GM21786 (cell line): ENCODE results near the gene HS6ST1.

ENCODE experiments used
- ATAC-seq: cut with Tn5 transposase; IDR thresholded peaks from one replicate; pipeline ENCODE4 v1.9.1; 2021; ENCODE audit not compliant: unreplicated experiment

HS6ST1 gene

DNA sequence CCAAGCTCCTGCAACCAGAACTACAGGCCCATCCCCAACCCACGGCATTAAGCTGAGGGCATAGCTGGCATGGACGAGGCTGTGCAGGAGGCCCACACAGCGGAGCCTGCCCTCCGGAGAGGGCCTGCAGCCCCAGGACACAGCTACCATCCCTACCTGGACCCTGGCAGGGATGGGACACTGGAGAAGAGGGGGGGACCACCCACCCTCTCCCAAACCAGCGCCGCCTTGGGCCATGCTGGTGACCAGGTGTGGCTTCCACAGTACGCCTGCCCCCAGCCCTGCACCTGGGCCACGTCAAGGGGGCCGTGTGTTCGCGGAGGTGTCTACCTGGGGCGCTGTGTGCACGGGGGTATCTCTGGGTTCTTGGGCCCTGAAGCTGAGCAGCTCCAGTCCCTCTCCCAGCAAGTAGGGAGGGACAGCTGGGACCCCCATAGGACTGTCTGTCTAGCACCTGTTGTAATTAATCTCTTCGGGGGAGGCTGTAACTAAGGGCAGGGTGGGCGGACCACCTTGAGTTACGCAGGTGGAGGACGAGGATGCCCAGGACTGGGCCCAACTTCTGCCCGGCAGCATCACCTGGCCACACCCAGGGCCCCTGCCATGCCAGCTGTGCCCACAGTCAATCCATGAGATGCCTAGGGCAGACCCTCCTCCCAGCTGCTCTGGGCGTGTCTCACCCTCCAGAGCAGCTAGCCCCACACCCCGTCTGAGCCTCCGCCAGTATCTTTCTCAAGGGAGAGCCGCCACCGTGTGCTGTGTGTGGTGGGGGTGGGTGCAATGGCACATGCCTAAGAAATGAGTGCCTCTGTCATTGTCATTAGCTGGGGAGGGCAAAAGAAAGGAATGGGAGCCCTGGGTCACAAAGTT, 18.3 kb downstream of the HS6ST1 start:
- ATAC-seq: no peak

DNA sequence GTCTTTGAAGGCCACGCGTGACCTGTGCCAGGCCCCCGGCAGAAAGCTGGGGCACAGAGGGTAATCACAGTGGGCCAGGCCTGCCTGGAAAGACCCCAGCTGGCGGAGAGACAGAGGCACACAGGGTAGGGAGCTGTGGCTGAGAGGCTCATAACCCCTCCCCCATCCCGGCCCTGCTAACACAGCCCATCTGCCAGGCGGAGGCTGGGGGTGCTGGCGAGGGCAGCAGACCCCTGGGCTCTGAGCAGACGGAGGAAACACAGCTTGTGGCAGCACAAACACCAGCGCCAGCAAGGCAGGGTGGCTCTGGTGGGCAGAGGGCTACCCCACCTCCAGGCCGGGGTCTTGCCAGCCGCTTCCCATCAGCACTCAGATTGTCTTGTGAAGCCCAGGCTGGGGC, 19.0 kb downstream of the HS6ST1 start:
- ATAC-seq: no peak

DNA sequence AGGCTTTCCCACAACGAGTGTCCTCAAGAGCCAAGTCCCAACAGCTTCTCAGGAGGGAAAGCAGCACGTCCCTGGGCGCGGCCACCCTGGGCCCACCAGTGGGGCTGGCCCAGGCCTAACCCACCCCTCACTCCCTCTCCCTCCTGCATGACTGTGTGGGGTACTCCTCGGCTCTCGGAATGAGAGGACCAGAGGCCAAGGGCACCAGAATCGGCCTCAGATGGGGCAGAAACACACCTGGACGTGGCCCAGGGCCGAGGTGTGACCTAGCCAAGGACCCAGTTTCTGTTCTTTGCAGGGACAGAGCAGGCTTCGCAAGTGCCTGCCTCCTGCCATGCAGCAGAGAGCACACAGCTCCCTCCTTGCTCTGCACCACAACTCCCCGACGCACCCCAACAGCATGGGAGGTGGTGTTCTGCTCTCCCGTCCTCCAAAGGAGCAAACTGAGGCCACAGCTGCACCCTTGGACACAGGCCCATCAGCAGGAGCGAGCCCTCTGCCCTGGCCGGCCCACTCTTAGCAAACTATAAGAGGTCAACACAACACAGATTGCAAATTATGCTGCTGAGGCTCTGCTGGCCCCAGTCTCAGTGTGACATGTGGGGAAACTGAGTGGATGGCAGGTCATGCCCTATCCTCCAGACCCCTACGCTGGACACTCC, 19.7 kb downstream of the HS6ST1 start:
- ATAC-seq: no peak

DNA sequence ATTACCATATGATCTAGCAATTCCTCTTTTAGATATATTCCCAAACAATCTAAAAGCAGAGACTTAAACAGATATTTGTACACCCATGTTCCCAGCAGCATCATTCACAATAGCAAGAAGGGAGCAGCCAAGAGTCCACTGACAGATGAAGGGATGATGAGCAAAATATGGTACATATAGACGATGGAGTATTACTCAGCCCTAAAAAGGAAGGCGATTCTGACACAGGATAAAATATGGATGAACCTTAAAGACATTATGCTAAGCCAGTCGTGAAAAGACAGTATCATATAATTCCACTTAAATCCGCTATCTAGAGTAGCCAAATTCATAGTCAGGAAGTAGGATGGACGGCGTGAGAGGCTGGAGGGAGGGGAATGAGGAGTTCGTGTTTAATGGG, 20.4 kb downstream of the HS6ST1 start:
- no peak for ATAC-seq

DNA sequence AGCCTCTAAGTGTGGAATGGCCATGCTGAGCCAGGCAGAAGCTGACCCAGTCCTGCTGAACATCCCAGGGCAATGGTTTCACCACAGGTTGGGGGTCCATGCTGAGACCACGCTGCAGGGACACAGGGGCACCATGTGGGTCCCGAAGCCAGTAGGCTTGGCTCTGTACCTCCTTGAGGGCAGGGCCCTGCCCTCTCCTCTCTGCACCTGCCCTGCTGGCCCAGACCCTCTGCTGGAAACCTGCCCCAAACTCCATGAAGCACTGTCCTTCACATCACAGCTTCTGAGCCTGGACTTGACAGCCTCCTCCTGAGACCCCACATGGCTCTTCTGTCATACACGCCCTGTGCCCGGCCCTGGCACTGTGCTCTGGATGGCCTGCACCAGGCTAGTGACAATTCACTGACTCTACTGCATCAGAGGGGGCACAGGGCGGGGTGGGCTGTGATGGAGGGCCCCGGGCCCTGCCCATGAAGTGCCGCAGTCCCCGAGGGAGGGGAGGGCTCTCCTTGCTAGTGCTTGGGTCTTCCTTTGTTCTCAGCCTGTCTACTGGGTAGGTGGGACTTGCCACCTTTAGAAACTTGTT, 24.7 kb downstream of the HS6ST1 start:
- ATAC-seq: no peak

DNA sequence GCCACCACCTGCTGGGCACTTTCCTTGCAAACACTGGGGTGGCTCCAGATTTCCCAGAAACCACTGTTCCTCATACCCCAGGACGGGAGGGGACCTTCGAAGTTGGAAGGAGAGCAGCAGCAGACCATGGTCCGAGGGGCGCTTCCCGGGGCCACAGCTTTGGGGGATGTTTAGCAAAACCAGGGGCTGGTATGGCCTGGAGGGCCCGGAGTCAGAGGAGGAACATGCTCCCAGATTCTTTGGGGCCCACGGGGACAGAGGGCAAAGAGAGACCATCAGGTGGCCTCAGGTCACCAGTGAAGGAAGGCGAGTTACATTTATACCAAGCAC, 25.3 kb downstream of the HS6ST1 start:
- no peak for ATAC-seq

DNA sequence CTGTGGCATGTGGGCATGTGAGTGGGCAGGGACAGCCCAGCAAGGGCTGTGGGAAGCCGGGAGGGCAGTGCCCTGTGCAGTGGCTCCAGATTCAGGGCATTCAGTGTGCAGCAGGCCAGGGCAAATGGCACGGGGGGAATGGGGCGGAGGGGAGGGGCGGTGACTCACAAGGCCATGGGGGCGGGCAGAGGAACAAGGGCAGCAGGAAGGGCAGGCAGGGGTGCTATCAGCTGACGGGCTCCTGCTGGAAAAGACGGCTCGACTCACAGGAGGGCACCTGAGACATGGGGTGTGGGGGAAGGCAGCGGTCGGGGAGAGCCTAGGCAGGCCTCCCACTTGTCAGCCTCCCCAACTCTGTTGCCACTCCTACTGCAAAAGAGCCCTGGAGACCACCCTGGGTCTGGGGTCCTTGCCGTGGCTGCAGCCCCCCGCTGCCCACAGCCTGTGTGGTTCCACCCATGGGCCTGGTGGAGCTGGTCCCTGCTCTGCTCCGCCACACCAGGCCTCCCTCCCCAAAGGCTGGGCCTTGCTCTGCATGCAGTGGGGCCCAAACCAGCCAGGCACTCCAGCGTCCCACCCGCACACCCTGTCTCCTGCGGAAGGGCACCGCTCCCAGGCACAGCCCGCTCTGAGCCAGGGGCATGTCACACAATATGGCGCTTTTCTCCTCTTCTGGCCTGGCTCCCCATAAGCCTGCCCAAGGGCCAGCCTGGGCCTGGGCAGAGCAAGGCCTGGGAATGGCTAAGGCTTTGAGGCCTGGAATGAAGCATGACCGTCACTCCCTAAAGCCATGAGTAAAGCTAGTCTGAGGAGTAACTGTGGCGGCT, 25.9 kb downstream of the HS6ST1 start:
- no peak for ATAC-seq

DNA sequence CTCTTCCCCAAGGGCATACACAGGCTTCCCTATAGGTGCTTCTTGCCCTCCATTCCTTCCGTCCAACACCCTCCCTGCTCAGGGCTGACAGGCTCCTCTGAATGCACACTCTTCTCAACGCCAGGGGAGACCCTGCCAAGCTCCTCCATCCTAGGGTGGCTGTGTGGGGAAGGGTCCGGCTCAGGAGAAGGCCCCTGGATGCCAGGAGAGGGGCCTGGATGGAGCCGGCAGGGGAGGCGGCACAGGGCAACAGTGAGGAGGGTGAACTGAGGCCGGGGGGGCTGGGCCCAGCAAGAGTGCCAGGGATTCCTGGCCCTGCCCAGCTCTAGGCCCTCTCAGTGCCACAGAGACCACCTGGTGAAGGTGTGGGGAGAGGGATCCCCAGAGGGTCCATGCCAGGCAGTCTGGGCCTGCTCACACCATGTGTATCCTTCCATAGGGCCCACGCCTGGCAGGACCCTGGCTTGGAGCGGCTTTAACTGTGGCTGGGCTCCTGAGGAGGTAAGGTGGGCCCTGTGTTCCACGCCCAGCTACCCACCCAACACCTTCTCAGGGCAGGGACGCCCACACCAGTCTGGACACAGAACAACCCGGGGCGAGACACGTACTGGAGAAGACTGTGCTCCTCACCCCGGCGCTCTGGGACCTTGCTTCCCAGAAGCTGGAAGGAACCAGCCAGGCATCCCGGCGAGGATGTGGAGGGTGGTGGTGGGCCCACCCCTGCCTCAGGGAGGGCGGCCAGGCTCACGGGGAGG, 26.6 kb downstream of the HS6ST1 start:
- no peak for ATAC-seq

DNA sequence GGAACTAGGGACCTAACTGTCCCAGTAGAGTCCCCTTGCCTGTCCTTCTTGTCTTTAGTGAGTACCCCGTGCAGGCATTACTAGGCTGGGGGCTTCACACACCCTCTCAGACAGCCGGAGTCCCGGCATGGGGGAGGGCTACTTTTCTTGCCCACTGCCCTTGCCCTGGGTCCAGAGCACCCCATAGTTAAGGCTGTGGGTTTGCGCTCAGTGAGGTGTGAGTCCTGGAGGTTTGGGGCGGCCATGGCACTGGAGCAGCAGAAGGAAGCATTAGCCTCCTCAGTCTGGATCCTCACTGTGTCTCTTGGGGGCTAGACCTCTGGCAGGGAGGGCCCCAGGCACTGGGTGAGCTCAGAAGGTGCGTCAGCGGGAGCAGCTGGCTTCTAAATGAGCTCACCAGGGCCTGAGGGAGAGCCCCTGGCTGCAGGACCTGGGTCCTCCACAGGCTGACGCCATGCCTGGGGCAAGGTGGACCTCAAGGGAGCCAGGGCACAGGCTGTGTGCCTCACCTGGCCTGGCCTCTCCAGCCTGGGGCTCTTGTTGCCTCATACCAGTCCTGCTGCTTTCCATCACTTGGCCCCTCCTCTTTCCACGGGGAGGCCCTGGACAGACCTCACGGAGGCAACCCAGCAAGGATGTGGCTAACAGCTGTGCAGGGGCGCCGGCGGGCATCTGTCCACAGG, 27.4 kb downstream of the HS6ST1 start:
- peak; percentile 72 for ATAC-seq

DNA sequence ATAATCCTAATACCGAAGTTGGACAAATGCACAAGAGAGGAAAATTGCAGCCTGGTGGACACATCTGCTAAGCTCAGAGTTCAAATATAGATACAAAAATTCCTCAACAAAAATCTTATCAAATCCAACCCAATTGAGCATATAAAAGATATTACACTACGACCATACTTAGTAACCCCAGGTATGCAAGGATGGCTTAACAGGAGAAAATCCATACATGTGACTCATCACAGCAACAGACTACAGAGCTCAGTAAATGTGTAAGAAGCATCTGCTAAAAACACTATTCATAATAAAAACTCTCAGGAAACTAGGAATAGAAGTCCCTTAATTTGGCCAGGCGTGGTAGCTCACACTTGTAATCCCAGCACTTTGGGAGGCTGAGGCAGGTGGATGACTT, 28.3 kb downstream of the HS6ST1 start:
- ATAC-seq: no peak

DNA sequence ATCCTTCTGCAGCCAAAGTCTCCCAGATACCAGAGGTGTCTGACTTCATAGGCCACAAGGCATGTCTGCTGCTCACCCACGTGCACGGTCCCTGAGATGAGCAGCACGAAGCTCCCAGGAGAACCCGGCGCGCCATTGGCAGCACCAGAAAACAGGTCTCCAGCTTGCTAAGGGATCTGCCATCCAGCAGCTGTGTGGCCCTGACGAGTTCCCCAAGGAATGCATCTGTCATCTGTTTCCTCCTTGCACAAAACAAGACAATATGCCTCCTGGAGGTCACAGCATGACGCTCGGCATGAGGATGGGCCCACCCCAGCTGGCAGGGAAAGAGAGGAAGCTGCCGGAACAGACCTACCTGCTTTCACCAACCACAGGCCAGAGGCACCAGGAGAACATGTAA, 29.2 kb downstream of the HS6ST1 start:
- ATAC-seq: no peak

DNA sequence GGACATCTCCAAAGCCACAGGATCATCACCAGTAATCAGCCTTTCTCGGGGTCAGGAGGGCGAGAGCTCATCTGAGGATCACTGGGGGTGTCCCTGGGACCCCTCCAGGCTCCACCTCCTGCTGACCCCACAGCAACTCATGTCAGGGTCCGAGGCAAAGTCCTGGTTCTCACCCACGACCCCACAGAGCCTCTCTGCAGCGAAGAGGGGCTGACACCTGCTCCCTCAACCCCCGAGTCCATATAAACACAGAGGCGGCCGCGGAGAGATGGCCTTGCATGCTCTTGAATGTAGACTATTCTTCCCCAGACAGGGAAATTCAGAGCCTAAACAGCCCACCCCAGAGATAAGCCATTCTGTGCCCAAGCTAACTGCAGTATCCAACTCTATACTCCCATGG, 29.9 kb downstream of the HS6ST1 start:
- ATAC-seq: no peak

DNA sequence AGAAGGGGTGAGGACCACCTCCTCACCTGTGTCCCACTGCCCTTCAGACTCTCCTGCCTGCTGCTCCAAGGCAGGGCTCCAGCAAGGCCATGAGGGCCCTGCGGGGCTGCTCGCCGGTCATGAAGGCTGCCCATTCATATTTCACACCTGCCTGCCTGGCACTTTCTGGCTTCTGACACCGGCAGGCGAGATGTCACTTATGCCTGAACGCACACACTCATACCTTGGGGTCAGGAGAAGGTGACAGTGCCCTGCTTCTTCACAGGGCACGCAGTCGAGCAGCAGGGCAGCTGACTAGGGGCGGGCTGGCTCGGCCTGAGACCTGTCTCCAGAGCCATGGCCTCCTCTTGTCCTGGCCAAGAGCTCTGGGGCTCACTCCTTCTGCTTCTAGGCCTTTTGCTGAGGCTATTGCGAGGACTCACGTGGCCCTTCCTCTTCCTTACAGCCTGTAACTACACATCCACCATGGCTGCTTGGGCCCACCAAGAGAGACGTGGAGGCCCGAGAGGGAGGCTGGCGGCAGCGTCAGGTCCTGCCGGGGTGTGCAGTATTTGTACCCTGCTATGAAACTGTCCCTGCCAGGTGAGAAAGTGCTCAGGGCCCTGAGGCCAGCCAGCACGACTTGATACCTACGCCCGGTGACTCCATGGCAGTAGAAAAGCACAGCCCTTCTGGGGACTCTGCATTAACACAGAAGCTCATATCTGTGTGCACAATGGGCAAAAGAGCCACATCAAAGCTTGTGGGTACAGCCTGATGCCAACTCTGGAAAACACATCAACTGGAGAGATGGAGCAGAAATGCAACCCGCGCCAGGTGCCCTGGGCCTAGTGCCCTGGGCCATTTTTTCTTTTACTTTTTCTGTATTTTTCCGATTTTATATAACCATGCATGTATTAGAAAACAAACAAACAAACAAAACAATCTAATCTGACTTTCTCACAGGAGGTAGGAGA, 30.6 kb downstream of the HS6ST1 start:
- no peak for ATAC-seq

DNA sequence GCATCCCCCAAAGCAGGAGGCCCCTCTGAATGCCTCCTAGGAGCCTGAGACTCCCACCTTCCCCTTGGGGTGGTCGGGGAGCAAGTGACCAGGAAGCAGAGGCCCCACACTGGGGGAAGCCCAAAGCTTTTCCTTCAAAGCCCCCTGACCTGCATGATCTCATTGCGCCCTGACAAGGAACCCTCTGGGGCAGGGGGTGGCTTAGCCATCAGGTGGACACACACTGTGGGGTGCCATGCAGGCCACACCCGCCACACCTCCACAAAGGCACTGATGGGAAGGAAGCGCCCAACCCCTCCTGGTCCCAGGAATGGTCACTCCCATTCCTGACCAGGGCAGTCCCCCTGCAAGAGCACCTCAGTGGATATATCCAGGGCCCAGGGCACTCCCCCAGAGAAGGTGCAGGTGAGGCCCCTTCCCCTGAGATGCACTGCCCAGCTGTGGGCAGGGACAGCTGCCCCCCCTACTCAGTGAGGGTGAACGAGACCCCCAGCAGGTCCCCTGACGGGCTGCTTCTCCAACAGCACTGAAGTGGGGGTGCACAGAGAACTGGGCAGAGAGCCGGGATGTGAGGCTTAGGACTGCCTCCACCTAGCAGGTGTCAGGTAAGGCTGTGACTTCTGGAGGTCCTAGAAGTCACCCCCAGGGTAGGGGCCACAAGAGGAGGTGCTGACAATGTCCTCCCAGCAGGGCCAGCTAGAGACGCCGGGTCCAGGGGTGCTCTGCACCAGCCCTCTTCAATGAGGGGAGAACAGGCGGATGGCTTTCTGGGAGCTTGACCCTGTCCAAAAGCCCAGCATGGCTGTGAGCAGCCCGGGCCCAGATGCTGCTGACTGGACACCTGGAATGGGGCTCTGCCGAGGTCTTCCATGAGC, 31.5 kb downstream of the HS6ST1 start:
- no peak for ATAC-seq

DNA sequence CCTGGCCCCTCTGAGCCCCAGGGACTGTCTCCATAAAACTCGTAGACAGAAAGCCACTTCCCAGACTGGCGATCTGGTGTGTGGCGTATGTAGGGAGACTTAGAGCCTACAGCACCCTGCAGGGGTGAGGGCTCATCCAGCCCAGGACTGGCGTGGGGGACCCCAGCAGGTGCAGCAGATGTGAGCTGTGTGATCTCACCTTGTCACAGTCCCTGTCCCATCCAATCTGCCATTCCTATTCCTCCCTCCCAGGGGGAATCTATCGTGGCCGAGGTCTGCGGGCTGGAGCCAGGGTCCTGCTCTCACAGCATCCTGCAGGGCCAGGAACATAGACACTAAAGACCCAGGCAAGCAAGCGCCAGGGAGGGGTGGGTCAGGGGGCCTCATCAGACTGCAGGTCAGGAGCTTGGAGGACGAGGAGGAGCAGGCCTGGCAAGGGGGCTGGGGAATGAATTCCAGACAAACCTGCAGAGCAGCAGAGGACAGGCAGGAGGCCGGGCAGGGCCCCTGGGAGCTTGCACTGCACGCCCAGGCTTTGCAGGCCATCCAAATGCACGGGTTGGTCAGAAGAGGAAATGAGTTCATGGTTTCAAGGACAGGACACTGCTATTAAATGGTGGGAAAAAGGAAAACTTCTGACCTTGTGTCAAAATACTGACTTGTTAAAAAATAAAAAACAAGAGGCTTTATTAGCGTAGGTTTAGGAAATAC, 32.5 kb downstream of the HS6ST1 start:
- ATAC-seq: no peak

DNA sequence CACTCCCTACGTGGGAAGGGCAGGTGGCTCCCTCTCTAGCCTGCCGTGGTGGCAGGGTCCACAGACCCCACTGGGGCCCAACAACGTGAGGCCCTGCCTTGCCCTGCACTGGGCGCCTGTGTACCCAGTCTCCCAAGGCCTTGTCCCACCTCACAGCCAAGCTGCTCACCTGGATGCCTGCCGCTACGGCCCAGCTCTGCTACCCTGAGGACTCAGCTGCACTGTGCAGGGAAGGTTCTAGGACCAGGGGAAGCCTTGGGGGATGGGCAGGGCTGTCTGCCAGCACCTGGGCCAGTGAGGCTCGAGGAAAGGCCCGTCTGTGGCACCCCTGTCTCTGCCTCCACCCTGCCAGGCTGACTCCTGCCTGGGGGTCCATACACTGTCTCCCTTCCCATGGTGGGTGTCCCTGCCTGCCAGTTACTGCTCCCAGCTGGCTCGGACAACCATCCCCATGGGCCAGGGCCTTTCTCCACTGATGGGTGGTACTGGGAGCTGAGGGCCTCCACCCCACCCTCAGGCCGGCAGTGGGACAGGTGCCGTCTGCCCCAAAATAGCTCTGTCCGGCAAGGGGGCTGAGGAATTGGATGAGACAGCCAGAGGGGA, 33.2 kb downstream of the HS6ST1 start:
- no peak for ATAC-seq

DNA sequence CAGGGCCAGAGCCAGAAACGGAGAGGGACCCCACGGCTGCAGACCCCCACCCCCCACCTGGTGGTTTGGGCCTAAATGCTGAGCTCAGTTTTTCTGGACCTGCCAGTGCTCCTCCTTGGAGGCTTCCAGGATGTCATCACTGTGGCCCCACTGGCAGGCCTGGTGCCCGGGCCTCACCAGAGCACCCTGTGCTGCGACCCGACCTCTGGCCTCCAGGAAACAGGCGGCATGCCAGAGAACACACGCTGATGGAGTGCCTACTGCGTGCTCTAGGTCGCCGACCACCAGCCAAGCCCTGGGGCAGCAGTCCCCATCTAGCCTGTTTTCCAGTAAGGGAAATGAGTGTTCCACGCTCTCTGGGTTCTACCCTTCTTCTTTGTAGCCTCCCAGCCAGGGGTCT, 33.8 kb downstream of the HS6ST1 start:
- no peak for ATAC-seq
